Stimulated activated memory B cell treated with anti-CD40 and anti-IgM and Interleukin-4, amounts not matched to agents 10 μg/mL and 1 μg/mL and 100 μg/mL, for 72 hours (primary cell): ENCODE measurements around the gene MED10.
"Not testable (repeated sequence)": the region's sequence is repeated elsewhere in the genome, so short reads cannot be mapped to it uniquely, and the experiment has no call there.

Source experiments
- ATAC-seq: fragments of 150-1000 bp; cut with Tn5 transposase; 2 replicates; pipeline ENCODE4 v1.10.0; 2021
- H3K27ac Mint-ChIP-seq: one replicate; pipeline ENCODE4 v1.8.0; 2022; ENCODE audit warnings: mild to moderate bottlenecking, mixed read lengths
- H3K27me3 Mint-ChIP-seq: one replicate; pipeline ENCODE4 v1.8.0; 2022; ENCODE audit warnings: mixed read lengths
- H3K36me3 Mint-ChIP-seq: one replicate; pipeline ENCODE4 v1.8.0; 2022; ENCODE audit warnings: mixed read lengths
- H3K4me1 Mint-ChIP-seq: one replicate; pipeline ENCODE4 v1.8.0; 2022; ENCODE audit warnings: mixed read lengths
- H3K4me3 Mint-ChIP-seq: one replicate; pipeline ENCODE4 v1.8.0; 2022; ENCODE audit warnings: mild to moderate bottlenecking, moderate library complexity, mixed read lengths
- H3K9me3 Mint-ChIP-seq: one replicate; pipeline ENCODE4 v1.8.0; 2022; ENCODE audit warnings: mixed read lengths

Gene MED10

DNA sequence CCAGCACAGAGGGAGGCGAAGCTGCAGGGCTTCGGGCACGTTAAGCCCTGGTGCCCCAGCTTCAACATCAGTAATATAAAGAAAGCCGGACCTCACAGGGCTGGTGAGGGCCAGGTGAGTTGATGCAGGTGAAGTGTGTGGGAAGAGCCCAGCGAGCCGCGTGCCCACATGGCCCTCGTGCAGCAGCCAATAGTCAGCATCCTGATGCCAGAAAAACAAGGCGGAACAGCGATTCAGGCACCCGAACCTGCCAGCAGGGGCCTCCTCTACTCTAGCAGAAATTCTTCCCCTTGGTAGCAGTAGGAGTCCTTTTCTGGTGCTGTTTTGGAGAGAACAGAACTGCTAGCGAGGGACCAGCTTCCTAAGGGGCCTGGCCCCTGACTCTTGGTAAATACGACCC is 7.8 kb downstream of the MED10 start:
- Mint-ChIP-seq H3K9me3 (no peaks in the 10 kb centered on the region), H3K4me3 (no peak overlapping the region), H3K27me3 (no peaks in the 10 kb centered on the region), H3K27ac (no peak overlapping the region), H3K4me1 (peaks cover 30% of the 10 kb centered on the region), H3K36me3 (peaks cover 73% of the 10 kb centered on the region)
- ATAC-seq: no peak

DNA sequence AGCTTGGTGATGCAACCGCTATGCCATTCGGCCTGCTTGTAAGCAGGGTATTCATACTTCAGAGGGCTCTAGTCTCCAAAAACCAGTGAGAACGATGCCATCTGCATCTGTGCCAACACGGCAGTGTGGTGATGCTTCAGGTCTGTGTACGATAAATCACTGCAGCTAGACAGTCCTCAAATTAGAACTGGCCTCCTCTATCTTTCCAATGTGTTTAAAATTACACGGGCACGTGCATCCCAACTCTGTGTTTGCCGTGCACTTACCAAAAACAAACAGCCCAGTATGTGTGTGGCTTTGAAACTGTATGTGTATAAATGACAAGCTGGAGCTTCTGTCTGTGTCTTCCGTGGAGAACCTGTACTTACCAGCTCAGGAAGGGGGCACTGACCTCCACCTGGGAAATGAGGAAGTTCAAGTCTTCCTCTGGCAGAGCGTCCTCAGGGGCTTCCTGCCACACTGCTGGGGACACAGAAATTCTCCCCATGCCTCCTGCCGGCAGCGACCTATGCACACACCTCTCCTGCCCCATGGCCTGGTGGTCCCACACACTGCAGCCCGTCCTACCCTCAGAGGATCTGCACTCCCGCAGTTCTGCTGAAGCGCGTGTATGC is 12.3 kb downstream of the MED10 start:
- H3K4me3 Mint-ChIP-seq: no peak overlapping the region
- peaks cover 16% of the 10 kb centered on the region for H3K4me1 Mint-ChIP-seq
- peak; percentile 20 for ATAC-seq
- no peaks in the 10 kb centered on the region for H3K27me3 Mint-ChIP-seq
- H3K36me3 Mint-ChIP-seq: peaks cover 62% of the 10 kb centered on the region
- no peaks in the 10 kb centered on the region for H3K9me3 Mint-ChIP-seq
- H3K27ac Mint-ChIP-seq: no peak overlapping the region

DNA sequence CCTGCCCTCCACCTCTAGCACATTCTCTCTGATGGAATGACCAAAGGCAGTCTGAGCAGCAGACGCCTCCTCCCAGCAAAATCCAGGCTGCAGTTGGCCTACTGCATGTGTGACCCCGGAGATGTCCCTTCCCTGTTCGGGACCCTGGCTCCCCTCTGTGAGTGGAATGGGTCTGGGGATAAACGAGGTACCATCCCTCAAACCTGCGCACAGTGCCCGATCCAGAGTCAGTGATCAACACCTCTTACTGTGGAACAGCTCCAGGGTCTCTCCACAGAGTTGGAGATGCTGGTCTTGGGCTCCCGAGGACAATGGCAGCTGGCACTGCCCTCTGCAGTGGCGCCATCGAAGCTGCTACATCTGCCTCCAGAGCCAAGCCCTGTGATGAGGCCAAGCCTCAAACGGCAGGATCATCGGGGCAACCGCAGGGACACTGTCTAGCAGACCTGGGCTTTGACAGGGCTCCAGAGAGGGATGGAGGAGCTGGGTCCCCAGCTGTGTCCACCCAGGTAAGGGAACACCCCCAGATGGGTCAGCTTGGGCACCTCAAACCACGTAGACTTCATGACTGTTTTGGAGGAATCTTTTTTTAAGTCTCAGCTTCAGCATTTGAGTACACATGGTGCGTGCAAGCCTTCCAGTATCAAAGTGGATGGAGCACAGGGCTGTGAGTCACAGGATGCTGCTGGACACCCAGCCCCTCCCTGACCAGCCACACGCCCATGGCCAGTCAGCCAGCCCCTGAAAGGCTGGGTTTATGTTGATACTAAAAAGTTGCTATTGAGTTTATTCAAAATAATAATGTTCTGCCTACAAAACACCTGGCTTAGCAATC is 13.0 kb downstream of the MED10 start:
- Mint-ChIP-seq H3K9me3 (no peaks in the 10 kb centered on the region), H3K27ac (no peak overlapping the region), H3K27me3 (no peaks in the 10 kb centered on the region), H3K36me3 (peaks cover 62% of the 10 kb centered on the region), H3K4me1 (peaks cover 16% of the 10 kb centered on the region), H3K4me3 (no peak overlapping the region)
- no peak for ATAC-seq

DNA sequence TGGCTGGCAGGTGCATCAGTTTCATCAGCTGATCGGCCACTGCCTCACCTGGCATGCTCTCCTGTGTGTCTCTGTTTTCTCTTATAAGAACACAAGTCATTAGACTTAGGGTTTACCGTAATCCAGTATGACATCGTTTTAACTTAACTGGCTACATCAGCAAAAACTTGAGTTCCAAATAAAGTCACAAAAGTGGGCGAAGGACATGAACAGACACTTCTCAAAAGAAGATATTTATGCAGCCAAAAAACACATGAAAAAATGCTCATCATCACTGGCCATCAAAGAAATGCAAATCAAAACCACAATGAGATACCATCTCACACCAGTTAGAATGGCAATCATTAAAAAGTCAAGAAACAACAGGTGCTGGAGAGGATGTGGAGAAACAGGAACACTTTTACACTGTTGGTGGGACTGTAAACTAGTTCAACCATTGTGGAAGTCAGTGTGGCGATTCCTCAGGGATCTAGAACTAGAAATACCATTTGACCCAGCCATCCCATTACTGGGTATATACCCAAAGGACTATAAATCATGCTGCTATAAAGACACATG is 14.8 kb downstream of the MED10 start:
- Mint-ChIP-seq H3K36me3 (peaks cover 48% of the 10 kb centered on the region), H3K4me1 (peaks cover 24% of the 10 kb centered on the region)
- H3K27me3 Mint-ChIP-seq, ATAC-seq, H3K27ac Mint-ChIP-seq, H3K4me3 Mint-ChIP-seq, H3K9me3 Mint-ChIP-seq: not testable (repeated sequence)

DNA sequence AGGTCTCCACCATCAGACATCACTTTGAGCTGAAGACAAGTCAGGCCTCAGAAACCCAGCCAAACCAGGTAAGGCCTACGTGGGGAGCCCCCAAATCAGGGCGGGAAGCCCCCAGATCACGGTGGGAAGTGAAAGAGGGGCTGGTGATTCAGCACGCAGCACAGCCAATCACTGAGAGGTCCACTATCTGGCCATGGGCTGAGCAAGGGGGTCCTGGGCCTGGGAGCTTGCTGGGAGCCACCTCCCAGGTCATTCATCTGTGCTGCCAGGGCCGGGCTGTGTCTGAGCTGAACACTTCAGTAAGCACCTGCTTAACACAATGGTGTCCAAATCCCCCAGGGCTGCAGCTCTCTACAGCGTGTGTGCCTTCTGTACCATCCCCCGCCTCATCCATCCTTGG is 15.5 kb downstream of the MED10 start:
- peaks cover 24% of the 10 kb centered on the region for H3K4me1 Mint-ChIP-seq
- ATAC-seq: no peak
- H3K27me3 Mint-ChIP-seq: no peaks in the 10 kb centered on the region
- H3K9me3 Mint-ChIP-seq: peaks cover 3% of the 10 kb centered on the region
- no peak overlapping the region for H3K4me3 Mint-ChIP-seq
- H3K36me3 Mint-ChIP-seq: peaks cover 53% of the 10 kb centered on the region
- no peak overlapping the region for H3K27ac Mint-ChIP-seq

DNA sequence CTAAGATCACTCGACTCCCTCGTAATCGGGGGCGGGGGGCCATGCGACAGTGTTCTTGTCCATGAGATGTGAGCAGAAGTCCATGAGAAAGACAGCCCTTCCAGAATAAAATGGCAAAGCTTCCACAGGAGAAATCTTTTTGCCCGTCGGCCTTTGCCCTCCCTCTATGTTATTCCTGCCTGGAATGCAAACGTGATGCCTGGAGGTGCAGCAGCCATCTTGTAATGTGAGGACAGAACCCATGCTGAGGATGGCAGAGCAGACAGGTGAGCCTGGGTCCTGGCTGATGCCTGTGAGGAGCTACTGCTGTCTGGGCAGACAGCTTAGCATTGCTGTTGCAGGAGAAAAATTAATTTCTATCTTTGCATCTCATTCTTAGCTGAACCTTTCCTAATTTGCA is 17.2 kb downstream of the MED10 start:
- Mint-ChIP-seq H3K4me3 (no peak overlapping the region), H3K36me3 (peaks cover 42% of the 10 kb centered on the region), H3K27me3 (no peaks in the 10 kb centered on the region), H3K4me1 (peaks cover 9% of the 10 kb centered on the region), H3K27ac (no peak overlapping the region), H3K9me3 (peaks cover 3% of the 10 kb centered on the region)
- ATAC-seq: no peak

DNA sequence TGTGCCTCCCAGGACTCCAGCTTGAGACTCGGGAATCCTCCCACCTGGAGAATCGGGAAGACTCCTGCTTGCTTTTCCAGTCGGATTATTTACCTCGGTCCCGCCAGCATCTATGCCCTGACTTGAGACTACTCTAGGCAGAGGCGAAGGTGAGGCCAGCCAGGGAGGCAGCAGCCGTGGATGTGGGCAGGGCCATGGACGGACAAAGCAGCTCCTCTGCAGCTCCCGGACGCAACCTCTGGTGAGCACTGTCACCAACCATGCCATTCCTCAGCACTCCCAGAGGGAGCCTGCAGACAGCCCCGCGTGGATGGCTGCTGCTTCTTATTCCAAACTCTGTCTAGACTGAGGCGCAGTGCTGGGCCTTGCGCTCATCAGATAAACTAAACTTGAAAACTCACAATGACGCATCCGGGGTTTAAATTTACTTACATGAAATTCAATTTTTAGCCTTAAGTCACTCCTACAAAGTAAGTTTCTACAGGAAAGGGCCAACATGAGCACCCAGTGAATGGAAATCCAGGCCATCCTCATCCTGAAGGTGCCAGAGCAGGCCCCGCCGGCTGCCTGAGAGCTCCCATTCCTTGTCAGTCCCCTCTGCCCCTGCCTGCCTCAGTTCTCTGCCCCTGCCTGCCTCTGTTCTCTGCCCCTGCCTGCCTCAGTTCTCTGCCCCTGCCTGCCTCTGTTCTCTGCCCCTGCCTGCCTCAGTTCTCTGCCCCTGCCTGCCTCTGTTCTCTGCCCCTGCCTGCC is 17.8 kb downstream of the MED10 start:
- no peak overlapping the region for H3K4me3 Mint-ChIP-seq
- peaks cover 8% of the 10 kb centered on the region for H3K4me1 Mint-ChIP-seq
- no peaks in the 10 kb centered on the region for H3K27me3 Mint-ChIP-seq
- H3K9me3 Mint-ChIP-seq: peaks cover 3% of the 10 kb centered on the region
- peaks cover 40% of the 10 kb centered on the region for H3K36me3 Mint-ChIP-seq
- no peak overlapping the region for H3K27ac Mint-ChIP-seq
- ATAC-seq: no peak

DNA sequence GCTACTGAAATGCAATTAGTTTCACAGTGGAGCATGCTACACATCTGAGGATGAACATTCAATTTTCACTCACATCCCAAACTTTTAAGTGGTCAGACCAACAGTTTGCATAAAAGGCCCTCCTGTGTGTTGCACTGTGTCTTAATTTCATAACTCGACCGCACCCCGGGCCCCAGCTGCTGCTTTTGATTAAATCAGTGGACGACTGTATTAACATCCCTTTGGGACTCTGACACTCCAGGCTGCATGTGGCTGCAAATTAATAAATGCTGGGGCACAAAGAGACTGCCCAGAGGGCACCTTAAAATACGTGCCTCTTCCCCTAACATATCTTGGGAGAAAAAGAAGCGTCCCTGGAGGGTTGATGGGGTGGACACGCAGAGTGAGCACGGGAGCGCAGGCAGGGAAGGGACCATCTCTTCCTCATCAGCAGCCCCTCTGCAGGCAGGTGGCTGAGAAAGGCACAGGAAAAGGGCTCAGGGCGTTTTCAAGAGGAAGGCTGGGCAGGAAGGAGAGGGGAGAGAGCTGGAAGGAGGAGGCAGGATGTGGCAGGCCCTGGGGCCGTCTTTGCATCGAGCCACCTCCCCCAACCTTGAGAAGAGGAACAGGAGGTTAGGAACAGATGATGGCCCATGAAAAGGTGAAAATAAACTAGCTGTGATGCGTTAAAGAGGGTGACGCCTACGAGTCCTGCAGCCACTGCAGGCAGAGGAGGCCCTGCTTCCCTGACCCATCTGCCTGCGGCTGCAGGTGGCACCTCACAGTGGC is 18.6 kb downstream of the MED10 start:
- peak; percentile 76 for ATAC-seq
- Mint-ChIP-seq H3K9me3 (peaks cover 3% of the 10 kb centered on the region), H3K27me3 (no peaks in the 10 kb centered on the region), H3K36me3 (peaks cover 34% of the 10 kb centered on the region), H3K4me3 (no peak overlapping the region), H3K4me1 (peaks cover 8% of the 10 kb centered on the region), H3K27ac (peak overlapping the region; percentile 6)

DNA sequence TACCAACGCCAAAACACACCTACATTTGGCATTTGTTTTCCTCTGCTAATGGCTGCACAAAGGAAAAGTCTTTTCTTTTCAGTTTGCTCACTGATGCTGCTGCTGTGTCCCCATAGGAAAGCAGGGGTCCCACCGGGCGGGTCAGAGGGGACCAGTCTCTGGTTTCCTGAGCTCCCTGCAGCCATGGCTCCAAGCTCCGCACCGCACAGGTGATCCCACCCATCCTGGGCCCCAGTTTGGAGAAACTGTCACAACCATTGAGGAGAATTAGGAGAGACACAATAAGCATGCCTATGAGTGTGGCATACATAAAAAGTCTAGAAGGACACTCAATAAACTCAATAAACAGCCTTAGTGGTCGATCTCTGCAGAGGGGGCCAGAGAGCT is 19.9 kb downstream of the MED10 start:
- ATAC-seq: no peak
- peaks cover 8% of the 10 kb centered on the region for H3K4me1 Mint-ChIP-seq
- peaks cover 3% of the 10 kb centered on the region for H3K9me3 Mint-ChIP-seq
- H3K36me3 Mint-ChIP-seq: peaks cover 42% of the 10 kb centered on the region
- H3K4me3 Mint-ChIP-seq: no peak overlapping the region
- no peaks in the 10 kb centered on the region for H3K27me3 Mint-ChIP-seq
- H3K27ac Mint-ChIP-seq: no peak overlapping the region

DNA sequence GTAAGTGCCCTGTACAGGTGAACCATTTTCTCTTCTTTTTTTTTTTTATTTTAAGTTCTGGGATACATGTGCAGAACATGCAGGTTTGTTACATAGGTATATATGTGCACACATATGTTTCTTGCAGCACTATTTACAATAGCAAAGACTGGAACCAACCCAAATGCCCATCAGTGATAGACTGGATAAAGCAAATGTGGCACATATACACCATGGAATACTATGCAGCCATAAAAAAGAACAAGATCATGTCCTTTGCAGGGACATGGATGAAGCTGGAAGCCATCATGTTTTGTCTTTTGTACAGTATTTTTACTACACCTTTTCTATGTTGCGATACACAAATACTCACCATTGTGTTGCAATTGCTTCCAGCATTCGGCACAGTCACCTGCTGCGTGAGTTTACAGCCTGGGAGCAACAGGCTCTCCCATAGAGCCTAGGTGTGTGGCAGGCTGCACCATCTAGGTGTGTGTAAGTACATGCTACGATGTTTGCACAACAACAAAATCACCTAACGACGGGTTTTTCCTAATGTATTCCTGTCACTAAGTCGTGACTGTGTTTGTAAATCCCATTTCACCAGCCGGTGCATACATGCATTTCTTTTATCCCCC is 20.4 kb downstream of the MED10 start:
- H3K36me3 Mint-ChIP-seq: peaks cover 47% of the 10 kb centered on the region
- not testable (repeated sequence) for ATAC-seq, H3K4me3 Mint-ChIP-seq, H3K27me3 Mint-ChIP-seq, H3K4me1 Mint-ChIP-seq, H3K9me3 Mint-ChIP-seq, H3K27ac Mint-ChIP-seq

DNA sequence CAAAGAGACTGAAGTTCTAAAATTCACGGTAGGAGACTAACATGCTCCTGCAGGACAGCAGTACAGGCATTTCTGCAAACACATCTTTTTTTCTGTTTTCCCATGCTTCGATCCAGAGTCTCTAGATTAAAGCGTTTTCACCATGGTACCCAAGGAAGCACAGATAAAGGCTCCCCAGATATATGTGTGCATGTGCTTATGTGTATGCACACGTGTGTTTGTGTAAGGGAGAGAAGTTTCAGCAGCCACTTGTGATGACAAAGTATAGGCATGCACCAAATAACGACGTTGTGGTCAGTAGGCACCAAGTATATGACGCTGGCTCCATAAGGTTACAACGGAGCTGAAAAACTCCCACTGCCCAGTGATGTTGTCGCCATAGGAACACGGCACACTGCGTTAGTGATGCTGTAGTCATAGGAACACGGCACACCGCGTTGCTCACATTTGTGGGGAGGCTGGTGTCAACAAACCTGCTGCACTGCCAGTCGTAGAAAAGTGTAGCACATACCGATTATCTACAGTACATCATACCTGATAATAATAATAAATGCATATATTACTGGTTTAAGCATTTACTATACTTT is 21.7 kb downstream of the MED10 start:
- H3K27me3 Mint-ChIP-seq: no peaks in the 10 kb centered on the region
- ATAC-seq: no peak
- no peak overlapping the region for H3K4me3 Mint-ChIP-seq
- H3K9me3 Mint-ChIP-seq: peaks cover 3% of the 10 kb centered on the region
- peaks cover 8% of the 10 kb centered on the region for H3K4me1 Mint-ChIP-seq
- H3K36me3 Mint-ChIP-seq: peaks cover 39% of the 10 kb centered on the region
- no peak overlapping the region for H3K27ac Mint-ChIP-seq

DNA sequence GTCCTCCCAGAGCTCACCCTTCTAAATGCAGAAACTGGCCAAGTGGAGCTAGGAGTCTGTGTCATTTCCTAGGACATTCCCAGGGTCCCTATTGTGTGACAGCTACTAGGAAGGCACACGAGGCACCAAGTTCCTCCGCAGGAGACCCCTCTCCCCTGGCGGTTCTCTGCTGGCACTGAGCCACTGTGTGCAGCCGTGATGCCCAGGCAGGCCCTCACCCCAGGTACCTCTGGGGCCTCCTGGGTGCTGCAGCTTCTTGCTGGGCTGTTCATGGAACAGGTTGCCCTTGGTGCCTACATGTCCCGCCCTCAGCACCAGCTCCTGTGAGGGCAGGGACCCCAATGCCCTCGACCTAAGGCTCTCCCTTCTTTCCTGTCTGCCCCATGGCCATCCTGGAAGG is 23.1 kb downstream of the MED10 start:
- Mint-ChIP-seq H3K4me3 (no peak overlapping the region), H3K36me3 (peaks cover 37% of the 10 kb centered on the region), H3K9me3 (peaks cover 3% of the 10 kb centered on the region), H3K4me1 (peaks cover 8% of the 10 kb centered on the region), H3K27ac (no peak overlapping the region), H3K27me3 (no peaks in the 10 kb centered on the region)
- ATAC-seq: no peak

DNA sequence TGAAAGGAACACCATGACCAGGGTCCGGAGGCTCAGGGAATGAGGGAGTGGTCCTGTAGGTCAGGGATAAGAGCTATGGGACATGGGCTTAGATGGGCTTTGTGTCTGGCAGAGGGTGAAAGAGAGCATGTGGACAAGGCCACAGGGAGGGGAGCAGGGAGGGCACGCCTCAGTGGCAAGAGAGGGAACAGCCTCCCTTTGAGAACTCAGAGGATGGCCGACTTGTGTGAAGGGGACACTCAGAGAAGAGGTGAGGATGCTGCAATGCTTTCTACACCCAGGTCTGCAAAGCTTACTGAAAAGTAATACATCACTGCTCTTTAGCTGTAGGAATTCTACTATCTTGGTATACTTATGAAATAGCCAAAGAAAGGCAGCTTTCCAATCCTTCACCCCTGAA is 23.5 kb downstream of the MED10 start:
- Mint-ChIP-seq H3K27me3 (no peaks in the 10 kb centered on the region), H3K36me3 (peaks cover 37% of the 10 kb centered on the region), H3K4me3 (no peak overlapping the region), H3K9me3 (peaks cover 3% of the 10 kb centered on the region), H3K27ac (no peak overlapping the region), H3K4me1 (peaks cover 4% of the 10 kb centered on the region)
- ATAC-seq: no peak

DNA sequence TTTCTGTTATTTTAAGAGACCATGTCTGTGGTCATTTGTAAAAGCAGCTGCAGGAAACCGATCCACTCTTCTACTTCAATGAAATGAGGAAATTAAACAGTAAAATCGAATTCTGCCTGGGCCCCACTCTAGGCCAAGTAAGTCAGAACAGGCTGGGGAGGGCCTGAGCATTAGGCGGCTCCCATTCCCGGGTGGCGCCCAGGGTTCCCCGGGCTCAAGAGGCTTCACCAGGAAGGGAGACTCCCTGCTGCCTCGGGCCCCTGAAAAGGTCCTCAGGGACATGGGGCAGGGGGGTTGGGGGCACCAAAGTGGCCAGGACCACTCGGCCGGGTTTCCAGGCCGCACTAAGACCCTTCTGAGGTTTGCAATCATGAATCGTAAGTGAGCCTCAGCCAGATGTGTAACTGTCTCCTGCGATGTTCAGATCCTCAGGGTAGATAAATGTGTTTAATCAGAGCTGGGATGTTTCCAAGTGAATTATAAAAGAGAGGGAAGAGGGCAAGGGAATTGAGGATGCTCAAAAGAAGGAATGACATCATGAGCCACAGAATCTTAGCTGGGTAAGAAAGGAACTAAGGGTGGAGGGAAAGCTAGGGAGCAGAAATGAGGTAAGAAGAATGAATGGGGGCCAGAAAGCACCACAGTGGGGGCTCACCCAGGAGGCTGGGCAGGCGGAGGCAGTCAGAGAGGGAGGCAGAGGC is 24.6 kb downstream of the MED10 start:
- no peak overlapping the region for H3K4me3 Mint-ChIP-seq
- H3K9me3 Mint-ChIP-seq: peaks cover 3% of the 10 kb centered on the region
- H3K27me3 Mint-ChIP-seq: no peaks in the 10 kb centered on the region
- H3K4me1 Mint-ChIP-seq: no peaks in the 10 kb centered on the region
- no peak overlapping the region for H3K27ac Mint-ChIP-seq
- no peak for ATAC-seq
- H3K36me3 Mint-ChIP-seq: peaks cover 43% of the 10 kb centered on the region
